Activated CD4-positive, alpha-beta T cell treated with anti-CD3 and anti-CD28 coated beads for 48 hours (primary cell): ENCODE measurements around the gene TULP3.
"Not testable (repeated sequence)": the region's sequence is repeated elsewhere in the genome, so short reads cannot be mapped to it uniquely, and the experiment has no call there.

ENCODE experiments used
- DNase-seq: peaks from one replicate; pipeline ENCODE4 v3.0.0-alpha.2; 2020

TULP3 gene

GRCh38 chr12:2890388-2891239 is at the start of gene TULP3:
Gene TULP3 (plus strand): TSS chr12:2890891. CDS start chr12:2890948, 57 bp downstream.
- peak; percentile 98 for DNase-seq

GRCh38 chr12:2841056-2841650 is 49.5 kb upstream of the TULP3 start:
- no peak for DNase-seq

GRCh38 chr12:2842948-2843347 is 47.7 kb upstream of the TULP3 start:
- no peak for DNase-seq

GRCh38 chr12:2844786-2845185 is 45.9 kb upstream of the TULP3 start:
- no peak for DNase-seq

- no peak for DNase-seq
Observed at GRCh38 chr12:2845280-2845679, 45.4 kb upstream of the TULP3 start.

GRCh38 chr12:2851931-2852330 is 38.8 kb upstream of the TULP3 start:
- DNase-seq: no peak

- DNase-seq: peak; percentile 73
Observed at GRCh38 chr12:2853626-2854025, 37.1 kb upstream of the TULP3 start.

- no peak for DNase-seq
Observed at GRCh38 chr12:2854669-2855453, 35.8 kb upstream of the TULP3 start.

GRCh38 chr12:2855546-2855945 is 35.1 kb upstream of the TULP3 start:
- DNase-seq: no peak

- DNase-seq: no peak
Observed at GRCh38 chr12:2856051-2856450, 34.6 kb upstream of the TULP3 start.

GRCh38 chr12:2857021-2857431 is 33.7 kb upstream of the TULP3 start, which contains the start of gene TEX52:
Gene TEX52 (minus strand): TSS chr12:2857039. CDS start chr12:2857026, 13 bp downstream.
- no peak for DNase-seq

- no peak for DNase-seq
Observed at GRCh38 chr12:2857576-2857975, 33.1 kb upstream of the TULP3 start.

GRCh38 chr12:2858334-2858733 is 32.4 kb upstream of the TULP3 start:
- DNase-seq: no peak

- no peak for DNase-seq
Observed at GRCh38 chr12:2858944-2859421, 31.7 kb upstream of the TULP3 start.

- DNase-seq: no peak
Observed at GRCh38 chr12:2860170-2860569, 30.5 kb upstream of the TULP3 start.

GRCh38 chr12:2862876-2863275 is 27.8 kb upstream of the TULP3 start:
- no peak for DNase-seq

- not testable (repeated sequence) for DNase-seq
Observed at GRCh38 chr12:2863402-2863801, 27.3 kb upstream of the TULP3 start.

GRCh38 chr12:2864198-2864597 is 26.5 kb upstream of the TULP3 start:
- DNase-seq: no peak

- DNase-seq: not testable (repeated sequence)
Observed at GRCh38 chr12:2868986-2869632, 21.6 kb upstream of the TULP3 start.

- peak; percentile 49 for DNase-seq
Observed at GRCh38 chr12:2876431-2877046, 14.2 kb upstream of the TULP3 start.

GRCh38 chr12:2877047-2877952 is 13.4 kb upstream of the TULP3 start, which contains the start of the genes FOXM1 and RHNO1:
Gene FOXM1 (minus strand): TSS chr12:2877174. CDS start chr12:2874478, 2,696 bp downstream.
Gene RHNO1 (plus strand): TSS chr12:2877223. CDS start chr12:2885367, 8,144 bp downstream.
- peak; percentile 91 for DNase-seq
